Keratinocyte (primary cell): Measurements from ENCODE around the gene PIK3CA. TPM values are rescaled to one million over a fixed set of nuclear protein-coding genes. Genes with fewer than 3 reads are reported as not detected.

Source experiments
- DNase-seq: peaks from one replicate; pipeline ENCODE4 v3.0.0-alpha.2; 2011; ENCODE audit warnings: low read depth, missing footprints, low spot score
- FAIRE-seq: peaks from 2 replicates; lab custom pipeline; 2011; peaks lifted over from hg19 to GRCh38; lab: Jason Lieb, UNC
- H2AFZ ChIP-seq: 2 replicates; pipeline ENCODE4 v1.6.0; 2012; ENCODE audit warnings: low read length, control low read depth, inconsistent platforms; ENCODE audit not compliant: control insufficient read depth
- H3K27ac ChIP-seq: 2 replicates; pipeline ENCODE4 v1.5.1; 2011; ENCODE audit warnings: low read length; ENCODE audit not compliant: control insufficient read depth, insufficient read depth
- H3K27me3 ChIP-seq: 3 replicates; pipeline ENCODE4 v1.6.0; 2011; ENCODE audit warnings: low read length; ENCODE audit not compliant: control insufficient read depth, insufficient read depth; ENCODE audit errors: extremely low read depth
- H3K36me3 ChIP-seq, 2 experiments: 2 replicates in 1 of 2; 3 replicates in 1 of 2; pipeline ENCODE4 v1.5.1; 2011; ENCODE audit warnings: low read length in 2 of 2, mild to moderate bottlenecking in 1 of 2; ENCODE audit not compliant: control insufficient read depth in 2 of 2, insufficient read depth in 2 of 2; ENCODE audit errors: extremely low read depth in 1 of 2
- H3K4me1 ChIP-seq: 3 replicates; pipeline ENCODE4 v1.5.1; 2011; ENCODE audit warnings: low read length; ENCODE audit not compliant: control insufficient read depth, insufficient read depth; ENCODE audit errors: extremely low read depth
- H3K4me2 ChIP-seq: 3 replicates; pipeline ENCODE4 v1.6.0; 2011; ENCODE audit warnings: low read depth, low read length; ENCODE audit not compliant: control insufficient read depth, insufficient read depth; ENCODE audit errors: extremely low read depth
- H3K4me3 ChIP-seq, 3 experiments: fragments of 200-600 bp in 1 of 3; sonication (generic) in 1 of 3; 2 replicates in 2 of 3; 3 replicates in 1 of 3; pipeline ENCODE4 v1.5.1; 2011 to 2016; ENCODE audit warnings: low read length in 3 of 3, mild to moderate bottlenecking in 3 of 3, control low read depth in 2 of 3, inconsistent platforms in 1 of 3, low read depth in 1 of 3, mixed read lengths in 1 of 3, mixed run types in 1 of 3, moderate library complexity in 1 of 3; ENCODE audit not compliant: control insufficient read depth in 2 of 3, insufficient read depth in 2 of 3; ENCODE audit errors: extremely low read depth in 1 of 3
- H3K79me2 ChIP-seq: 2 replicates; pipeline ENCODE4 v1.6.0; 2012; ENCODE audit warnings: low read length; ENCODE audit not compliant: control insufficient read depth, insufficient read depth
- H3K9ac ChIP-seq: 3 replicates; pipeline ENCODE4 v1.6.0; 2011; ENCODE audit warnings: low read length; ENCODE audit not compliant: control insufficient read depth, insufficient read depth; ENCODE audit errors: extremely low read depth
- H3K9me1 ChIP-seq: 3 replicates; pipeline ENCODE4 v1.6.0; 2011; ENCODE audit warnings: low read length; ENCODE audit not compliant: control insufficient read depth, insufficient read depth; ENCODE audit errors: extremely low read depth
- H3K9me3 ChIP-seq: 2 replicates; pipeline ENCODE4 v1.5.1; 2012; ENCODE audit warnings: low read depth, low read length; ENCODE audit not compliant: control insufficient read depth
- H4K20me1 ChIP-seq: 3 replicates; pipeline ENCODE4 v1.6.0; 2011; ENCODE audit warnings: low read length; ENCODE audit not compliant: control insufficient read depth, insufficient read depth; ENCODE audit errors: extremely low read depth
- EZH2 ChIP-seq: IDR thresholded peaks from one replicate; pipeline ENCODE4 v1.6.1; 2012; ENCODE audit warnings: inconsistent platforms, mild to moderate bottlenecking, low read length, moderate library complexity
- dilution Hi-C: fragments of 300-500 bp; cut with MboI; formaldehyde crosslinking; loops from one replicate; pipeline ENCODE4 v1.7.0; 2020; ENCODE audit warnings: low sequenced_read_pairs; ENCODE audit not compliant: extremely low pct_ligation_motif_present
- polyA plus RNA-seq, 5 experiments: library from polyadenylated mRNA; depleted of rRNA in 3 of 5; stranded (reverse) in 3 of 5; stranded (forward) in 1 of 5; unstranded in 1 of 5; fragments of >200 nt; gene quantifications; 1 replicate in 1 of 5; 2 replicates in 3 of 5; 3 replicates in 1 of 5; pipeline versions ENCODE4 v1.2.1 to v1.2.3, GENCODE V29; 2011 to 2012; ENCODE audit warnings: missing spikeins in 2 of 5, low read depth in 1 of 5, low replicate concordance in 1 of 5
- TF ChIP-seq, protein P1 (sequence below), 3 experiments: IDR thresholded peaks in 1 of 3; conservative IDR thresholded peaks in 1 of 3; optimal IDR thresholded peaks in 1 of 3; 2 replicates in 2 of 3; 3 replicates in 1 of 3; pipeline versions ENCODE3 to v1.5.1; 2011; ENCODE audit warnings: low read length in 3 of 3, mild to moderate bottlenecking in 3 of 3, moderate library complexity in 2 of 3, control low read depth in 1 of 3, inconsistent platforms in 1 of 3; ENCODE audit not compliant: insufficient read depth in 2 of 3; ENCODE audit errors: extremely low read depth in 1 of 3

Gene PIK3CA
- polyA plus RNA-seq, 1 donor (not counting 4 experiments of a cell fraction or from before 2014, with no cell fraction given): 12.0 TPM

GRCh38 chr3:179107617-179108016 is 40.5 kb upstream of the PIK3CA start:
- H3K4me1 ChIP-seq: peaks cover 11% of the 10 kb centered on the region
- H3K9ac ChIP-seq: no peak overlapping the region
- no peak overlapping the region for H2AFZ ChIP-seq
- H3K27ac ChIP-seq: peak overlapping the region; percentile 56
- no peak overlapping the region for H3K4me3 ChIP-seq
- FAIRE-seq (no peak), DNase-seq (no peak)
- H3K9me1 ChIP-seq: no peaks in the 10 kb centered on the region
- dilution Hi-C loops: no loop called here
- peaks cover 4% of the 10 kb centered on the region for H3K9me3 ChIP-seq
- no peaks in the 10 kb centered on the region for H3K36me3 ChIP-seq
- no peaks in the 10 kb centered on the region for H4K20me1 ChIP-seq
- no peaks in the 10 kb centered on the region for H3K79me2 ChIP-seq
- TF ChIP-seq EZH2: no peak
- TF ChIP-seq, protein P1, sequence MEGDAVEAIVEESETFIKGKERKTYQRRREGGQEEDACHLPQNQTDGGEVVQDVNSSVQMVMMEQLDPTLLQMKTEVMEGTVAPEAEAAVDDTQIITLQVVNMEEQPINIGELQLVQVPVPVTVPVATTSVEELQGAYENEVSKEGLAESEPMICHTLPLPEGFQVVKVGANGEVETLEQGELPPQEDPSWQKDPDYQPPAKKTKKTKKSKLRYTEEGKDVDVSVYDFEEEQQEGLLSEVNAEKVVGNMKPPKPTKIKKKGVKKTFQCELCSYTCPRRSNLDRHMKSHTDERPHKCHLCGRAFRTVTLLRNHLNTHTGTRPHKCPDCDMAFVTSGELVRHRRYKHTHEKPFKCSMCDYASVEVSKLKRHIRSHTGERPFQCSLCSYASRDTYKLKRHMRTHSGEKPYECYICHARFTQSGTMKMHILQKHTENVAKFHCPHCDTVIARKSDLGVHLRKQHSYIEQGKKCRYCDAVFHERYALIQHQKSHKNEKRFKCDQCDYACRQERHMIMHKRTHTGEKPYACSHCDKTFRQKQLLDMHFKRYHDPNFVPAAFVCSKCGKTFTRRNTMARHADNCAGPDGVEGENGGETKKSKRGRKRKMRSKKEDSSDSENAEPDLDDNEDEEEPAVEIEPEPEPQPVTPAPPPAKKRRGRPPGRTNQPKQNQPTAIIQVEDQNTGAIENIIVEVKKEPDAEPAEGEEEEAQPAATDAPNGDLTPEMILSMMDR (optimal IDR thresholded peaks at IDR 0.05 in 1 of 3, IDR thresholded peaks at IDR 0.05 in 1 of 3, conservative IDR thresholded peaks at IDR 0.05 in 1 of 3; ENCODE audit: extremely low read depth in 1 of 3, insufficient read depth in 2 of 3, low read length in 3 of 3): no peak
- no peak overlapping the region for H3K4me2 ChIP-seq
- no peaks in the 10 kb centered on the region for H3K27me3 ChIP-seq

DNA sequence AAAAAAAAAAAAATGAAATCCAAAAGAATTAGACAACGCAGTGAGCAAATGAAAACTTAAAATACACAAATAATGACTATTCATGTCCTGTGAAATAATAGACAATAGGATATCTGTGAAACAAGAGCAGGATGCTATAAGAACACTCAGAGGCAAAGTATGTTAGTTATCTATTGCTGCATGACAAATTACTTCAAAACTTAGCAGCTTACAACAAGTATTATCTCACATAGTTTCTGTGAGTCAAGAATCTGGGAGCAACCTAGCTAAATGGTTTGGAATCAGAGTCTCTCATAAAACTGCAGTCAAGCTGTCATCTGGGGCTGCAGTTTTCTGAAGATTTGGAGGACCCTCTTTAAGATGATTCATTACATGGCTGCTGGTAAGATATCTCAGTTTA is 40.1 kb upstream of the PIK3CA start:
- H3K9me3 ChIP-seq: peaks cover 4% of the 10 kb centered on the region
- DNase-seq (no peak), FAIRE-seq (peak; percentile 88)
- H4K20me1 ChIP-seq: no peaks in the 10 kb centered on the region
- dilution Hi-C loops: no loop called here
- peaks cover 11% of the 10 kb centered on the region for H3K4me1 ChIP-seq
- peak overlapping the region; percentile 39 for H3K4me2 ChIP-seq
- TF ChIP-seq, protein P1 (optimal IDR thresholded peaks at IDR 0.05 in 1 of 3, IDR thresholded peaks at IDR 0.05 in 1 of 3, conservative IDR thresholded peaks at IDR 0.05 in 1 of 3; ENCODE audit: extremely low read depth in 1 of 3, insufficient read depth in 2 of 3, low read length in 3 of 3): no peak
- TF ChIP-seq EZH2: no peak
- peak overlapping the region in 1 of 3 experiments; percentile 36 for H3K4me3 ChIP-seq
- no peak overlapping the region for H3K9ac ChIP-seq
- H2AFZ ChIP-seq: peak overlapping the region; percentile 64
- H3K9me1 ChIP-seq: no peaks in the 10 kb centered on the region
- H3K79me2 ChIP-seq: no peaks in the 10 kb centered on the region
- no peaks in the 10 kb centered on the region for H3K27me3 ChIP-seq
- peak overlapping the region; percentile 56 for H3K27ac ChIP-seq
- H3K36me3 ChIP-seq: no peaks in the 10 kb centered on the region
